ENCODE data around the gene PRR15L.
"Not testable (repeated sequence)": the region's sequence is repeated elsewhere in the genome, so short reads cannot be mapped to it uniquely, and the experiment has no call there.

The PRR15L gene

GRCh38 chr17:47946516-47946915, 11.2 kb downstream of the PRR15L start:
- Histone ChIP-seq H3K4me1 (ENCODE audit: control insufficient read depth, insufficient read depth, low read length) (peaks cover 46% of the 10 kb centered on the region), H3K36me3 (ENCODE audit: control insufficient read depth in 2 of 2, insufficient read depth in 2 of 2, low read length in 2 of 2) (peaks cover 10 to 23% of the 10 kb centered on the region in 2 donors), H3K4me3 (ENCODE audit: low read length in 2 of 2) (no peak overlapping the region), H3K27ac (ENCODE audit: low read length) (peak overlapping the region; percentile 6), H3K9me3 (ENCODE audit: control insufficient read depth in 2 of 2, low read length in 2 of 2) (no peaks in the 10 kb centered on the region), H3K27me3 (ENCODE audit: control insufficient read depth in 1 of 2, insufficient read depth in 2 of 2, low read length in 2 of 2) (no peaks in the 10 kb centered on the region), H3K9ac (ENCODE audit: low read length in 2 of 2) (no peak overlapping the region)

- no peak overlapping the region for H3K4me3 ChIP-seq (ENCODE audit: low read length in 2 of 2)
- no peaks in the 10 kb centered on the region for H3K9me3 ChIP-seq (ENCODE audit: control insufficient read depth in 2 of 2, low read length in 2 of 2)
- no peaks in the 10 kb centered on the region for H3K27me3 ChIP-seq (ENCODE audit: control insufficient read depth in 1 of 2, insufficient read depth in 2 of 2, low read length in 2 of 2)
- H3K27ac ChIP-seq (ENCODE audit: low read length): peak overlapping the region; percentile 6
- peaks cover 10 to 23% of the 10 kb centered on the region in 2 donors for H3K36me3 ChIP-seq (ENCODE audit: control insufficient read depth in 2 of 2, insufficient read depth in 2 of 2, low read length in 2 of 2)
- peak overlapping the region in 1 of 2 donors; percentile 36 for H3K9ac ChIP-seq (ENCODE audit: low read length in 2 of 2)
- H3K4me1 ChIP-seq (ENCODE audit: control insufficient read depth, insufficient read depth, low read length): peaks cover 50% of the 10 kb centered on the region
These were observed 11.9 kb downstream of the PRR15L start for GRCh38 chr17:47945529-47946508.

- Histone ChIP-seq H3K4me3 (ENCODE audit: low read length in 2 of 2) (no peak overlapping the region), H3K9me3 (ENCODE audit: control insufficient read depth in 2 of 2, low read length in 2 of 2) (no peaks in the 10 kb centered on the region), H3K36me3 (ENCODE audit: control insufficient read depth in 2 of 2, insufficient read depth in 2 of 2, low read length in 2 of 2) (peaks cover 10 to 23% of the 10 kb centered on the region in 2 donors), H3K27me3 (ENCODE audit: control insufficient read depth in 1 of 2, insufficient read depth in 2 of 2, low read length in 2 of 2) (no peaks in the 10 kb centered on the region), H3K27ac (ENCODE audit: low read length) (peak overlapping the region; percentile 6), H3K9ac (ENCODE audit: low read length in 2 of 2) (no peak overlapping the region), H3K4me1 (ENCODE audit: control insufficient read depth, insufficient read depth, low read length) (peaks cover 50% of the 10 kb centered on the region)
These were observed 12.6 kb downstream of the PRR15L start for GRCh38 chr17:47945080-47945479.

DNA sequence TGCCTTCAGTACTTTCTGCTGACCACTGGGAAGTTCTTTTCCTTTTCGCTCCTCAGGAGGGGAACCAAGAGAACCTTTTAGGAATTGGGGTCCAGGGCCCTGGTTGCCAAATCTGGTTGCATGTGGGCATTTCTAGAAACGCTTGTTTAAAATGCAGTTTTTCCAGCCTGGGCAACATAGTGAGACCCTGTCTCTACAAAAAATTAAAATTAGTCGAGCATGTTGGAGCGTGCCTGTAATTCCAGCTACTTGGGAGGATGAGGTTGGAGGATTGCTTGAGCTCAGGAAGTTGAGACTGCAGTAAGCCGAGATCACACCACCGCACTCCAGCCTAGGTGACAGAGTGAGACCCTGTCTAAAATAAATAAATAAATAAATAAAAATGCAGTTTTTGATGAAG, 15.1 kb downstream of the PRR15L start:
- H3K9ac ChIP-seq (ENCODE audit: low read length in 2 of 2): no peak overlapping the region
- H3K4me1 ChIP-seq (ENCODE audit: control insufficient read depth, insufficient read depth, low read length): peaks cover 33% of the 10 kb centered on the region
- H3K9me3 ChIP-seq (ENCODE audit: control insufficient read depth in 2 of 2, low read length in 2 of 2): no peaks in the 10 kb centered on the region
- no peak overlapping the region for H3K27ac ChIP-seq (ENCODE audit: low read length)
- peaks cover 10 to 20% of the 10 kb centered on the region in 2 donors for H3K36me3 ChIP-seq (ENCODE audit: control insufficient read depth in 2 of 2, insufficient read depth in 2 of 2, low read length in 2 of 2)
- peak overlapping the region; percentile 67 to 94 for H3K4me3 ChIP-seq (ENCODE audit: low read length in 2 of 2)
- no peaks in the 10 kb centered on the region for H3K27me3 ChIP-seq (ENCODE audit: control insufficient read depth in 1 of 2, insufficient read depth in 2 of 2, low read length in 2 of 2)

GRCh38 chr17:47942096-47942510, 15.6 kb downstream of the PRR15L start:
- no peaks in the 10 kb centered on the region for H3K9me3 ChIP-seq (ENCODE audit: control insufficient read depth in 2 of 2, low read length in 2 of 2)

DNA sequence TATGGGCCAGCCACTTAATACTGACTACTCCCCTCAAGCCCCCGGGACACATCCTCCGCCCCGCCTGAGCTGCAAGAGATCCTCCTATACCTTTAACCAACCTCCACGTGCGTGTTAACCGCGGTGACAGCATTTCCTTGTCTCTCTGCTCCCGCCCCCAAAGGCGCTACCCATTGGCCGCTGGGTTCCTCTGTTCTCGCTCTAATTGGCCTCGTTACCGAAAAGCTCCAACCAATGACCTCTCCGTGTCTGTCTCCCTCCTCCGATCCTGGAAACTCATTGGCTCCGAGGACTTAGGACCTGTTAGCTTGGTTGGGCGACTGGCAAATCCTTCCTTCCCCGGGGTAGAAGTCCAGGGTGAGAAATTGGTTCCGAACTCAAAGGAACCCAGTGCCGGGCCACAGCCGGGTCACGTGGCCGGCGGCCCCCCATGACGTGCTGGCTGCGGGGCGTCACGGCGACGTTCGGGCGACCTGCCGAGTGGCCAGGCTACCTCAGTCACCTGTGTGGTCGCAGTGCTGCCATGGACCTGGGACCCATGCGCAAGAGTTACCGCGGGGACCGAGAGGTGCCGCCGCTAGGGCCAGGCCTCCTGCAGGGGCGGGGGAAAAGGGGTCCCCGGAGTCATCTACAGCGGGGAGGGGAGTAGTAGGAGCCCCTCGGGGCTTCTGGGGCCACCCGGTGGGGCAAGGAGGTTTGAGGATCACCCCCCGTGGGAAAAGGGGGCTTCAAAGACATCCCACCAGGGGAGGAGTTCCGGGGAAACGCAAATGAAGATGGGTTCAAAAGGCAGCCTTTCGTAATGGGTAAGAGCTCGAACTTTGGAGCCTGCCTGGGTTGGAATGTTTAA, 16.2 kb downstream of the PRR15L start, which contains the start of gene PNPO:
Gene PNPO (plus strand): TSS at position 326 of the 850 bp plus-strand sequence. CDS start 105 bp downstream, at position 431.
- Histone ChIP-seq H3K36me3 (ENCODE audit: control insufficient read depth in 2 of 2, insufficient read depth in 2 of 2, low read length in 2 of 2) (peaks cover 10 to 18% of the 10 kb centered on the region in 2 donors), H3K4me1 (ENCODE audit: control insufficient read depth, insufficient read depth, low read length) (peaks cover 30% of the 10 kb centered on the region)

More at GRCh38 chr17:47942096-47942510, 15.6 kb downstream of the PRR15L start:
- Histone ChIP-seq H3K4me1 (ENCODE audit: control insufficient read depth, insufficient read depth, low read length) (peaks cover 33% of the 10 kb centered on the region), H3K4me3 (ENCODE audit: low read length in 2 of 2) (peak overlapping the region; percentile 67 to 94), H3K27me3 (ENCODE audit: control insufficient read depth in 1 of 2, insufficient read depth in 2 of 2, low read length in 2 of 2) (no peaks in the 10 kb centered on the region), H3K36me3 (ENCODE audit: control insufficient read depth in 2 of 2, insufficient read depth in 2 of 2, low read length in 2 of 2) (peaks cover 10 to 20% of the 10 kb centered on the region in 2 donors), H3K9ac (ENCODE audit: low read length in 2 of 2) (peak overlapping the region; percentile 54 to 89), H3K27ac (ENCODE audit: low read length) (peak overlapping the region; percentile 75)

GRCh38 chr17:47937941-47938340, 19.7 kb downstream of the PRR15L start:
- Histone ChIP-seq H3K27me3 (ENCODE audit: control insufficient read depth in 1 of 2, insufficient read depth in 2 of 2, low read length in 2 of 2) (no peaks in the 10 kb centered on the region), H3K4me3 (ENCODE audit: low read length in 2 of 2) (no peak overlapping the region), H3K9me3 (ENCODE audit: control insufficient read depth in 2 of 2, low read length in 2 of 2) (no peaks in the 10 kb centered on the region), H3K27ac (ENCODE audit: low read length) (no peak overlapping the region), H3K4me1 (ENCODE audit: control insufficient read depth, insufficient read depth, low read length) (peaks cover 17% of the 10 kb centered on the region), H3K36me3 (ENCODE audit: control insufficient read depth in 2 of 2, insufficient read depth in 2 of 2, low read length in 2 of 2) (no peaks in the 10 kb centered on the region), H3K9ac (ENCODE audit: low read length in 2 of 2) (no peak overlapping the region)

More for the DNA sequence above, 16.2 kb downstream of the PRR15L start, which contains the start of gene PNPO:
- peak within 1 kb of the TSS; percentile 71 to 89 for H3K9ac ChIP-seq (ENCODE audit: low read length in 2 of 2)
- peak within 1 kb of the TSS; percentile 69 to 94 for H3K4me3 ChIP-seq (ENCODE audit: low read length in 2 of 2)
- H3K27ac ChIP-seq (ENCODE audit: low read length): peak within 1 kb of the TSS; percentile 75
- H3K9me3 ChIP-seq (ENCODE audit: control insufficient read depth in 2 of 2, low read length in 2 of 2): no peaks in the 10 kb centered on the region
- no peaks in the 10 kb centered on the region for H3K27me3 ChIP-seq (ENCODE audit: control insufficient read depth in 1 of 2, insufficient read depth in 2 of 2, low read length in 2 of 2)

- Histone ChIP-seq H3K9ac (ENCODE audit: low read length in 2 of 2) (no peak overlapping the region), H3K27me3 (ENCODE audit: control insufficient read depth in 1 of 2, insufficient read depth in 2 of 2, low read length in 2 of 2) (no peaks in the 10 kb centered on the region), H3K27ac (ENCODE audit: low read length) (no peak overlapping the region), H3K4me1 (ENCODE audit: control insufficient read depth, insufficient read depth, low read length) (peaks cover 3% of the 10 kb centered on the region), H3K9me3 (ENCODE audit: control insufficient read depth in 2 of 2, low read length in 2 of 2) (no peaks in the 10 kb centered on the region), H3K36me3 (ENCODE audit: control insufficient read depth in 2 of 2, insufficient read depth in 2 of 2, low read length in 2 of 2) (no peaks in the 10 kb centered on the region), H3K4me3 (ENCODE audit: low read length in 2 of 2) (no peak overlapping the region)
These were observed 21.7 kb downstream of the PRR15L start for GRCh38 chr17:47935961-47936360.

- H3K36me3 ChIP-seq (ENCODE audit: control insufficient read depth in 2 of 2, insufficient read depth in 2 of 2, low read length in 2 of 2); H3K27me3 ChIP-seq (ENCODE audit: control insufficient read depth in 1 of 2, insufficient read depth in 2 of 2, low read length in 2 of 2); H3K9me3 ChIP-seq (ENCODE audit: control insufficient read depth in 2 of 2, low read length in 2 of 2); H3K27ac ChIP-seq (ENCODE audit: low read length); H3K9ac ChIP-seq (ENCODE audit: low read length in 2 of 2); H3K4me1 ChIP-seq (ENCODE audit: control insufficient read depth, insufficient read depth, low read length); H3K4me3 ChIP-seq (ENCODE audit: low read length in 2 of 2): not testable (repeated sequence)
These were observed 22.2 kb downstream of the PRR15L start for GRCh38 chr17:47935468-47935867.

- H3K27me3 ChIP-seq (ENCODE audit: control insufficient read depth in 1 of 2, insufficient read depth in 2 of 2, low read length in 2 of 2): no peaks in the 10 kb centered on the region
- H3K27ac ChIP-seq (ENCODE audit: low read length): no peak overlapping the region
- H3K36me3 ChIP-seq (ENCODE audit: control insufficient read depth in 2 of 2, insufficient read depth in 2 of 2, low read length in 2 of 2): peaks cover 2 to 3% of the 10 kb centered on the region in 2 donors
- no peaks in the 10 kb centered on the region for H3K9me3 ChIP-seq (ENCODE audit: control insufficient read depth in 2 of 2, low read length in 2 of 2)
- H3K4me3 ChIP-seq (ENCODE audit: low read length in 2 of 2): no peak overlapping the region
- no peak overlapping the region for H3K9ac ChIP-seq (ENCODE audit: low read length in 2 of 2)
- H3K4me1 ChIP-seq (ENCODE audit: control insufficient read depth, insufficient read depth, low read length): peaks cover 2% of the 10 kb centered on the region
These were observed 22.8 kb downstream of the PRR15L start for GRCh38 chr17:47934856-47935255.

Measured in stomach smooth muscle (tissue), 2 donors.